HG03097 (cell line): ENCODE data around the gene PTK6.
"Not testable (repeated sequence)": the region's sequence is repeated elsewhere in the genome, so short reads cannot be mapped to it uniquely, and the experiment has no call there.

Source experiments
- ATAC-seq: cut with Tn5 transposase; IDR thresholded peaks from one replicate; pipeline ENCODE4 v1.9.1; 2021; ENCODE audit not compliant: unreplicated experiment, low FRiP score

The PTK6 gene

DNA sequence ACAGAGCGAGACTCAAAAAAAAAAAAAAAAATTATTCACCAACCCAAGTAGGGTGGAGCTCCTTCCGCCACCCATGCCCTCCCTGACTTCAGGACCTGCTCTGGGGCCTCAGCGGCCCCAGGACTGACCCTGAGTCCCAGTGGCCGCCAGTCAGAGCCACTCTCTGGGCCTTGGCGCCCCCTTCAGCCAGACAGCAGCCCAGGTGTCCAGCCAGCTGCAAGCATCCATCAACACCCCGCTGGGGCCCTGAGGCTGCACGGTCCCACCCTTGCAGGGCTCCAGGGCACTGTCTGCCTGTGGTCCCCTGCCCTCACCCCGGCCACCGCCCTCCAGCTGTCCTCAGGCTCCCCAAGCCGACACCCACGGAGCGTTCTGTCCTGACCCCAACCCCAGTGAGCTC, 53.3 kb downstream of the PTK6 start:
- ATAC-seq, result no peak

- ATAC-seq, result no peak
These were observed 55.1 kb downstream of the PTK6 start for GRCh38 chr20:63482021-63482587.

- no peak for ATAC-seq
These were observed 55.7 kb downstream of the PTK6 start for GRCh38 chr20:63481503-63481902.

DNA sequence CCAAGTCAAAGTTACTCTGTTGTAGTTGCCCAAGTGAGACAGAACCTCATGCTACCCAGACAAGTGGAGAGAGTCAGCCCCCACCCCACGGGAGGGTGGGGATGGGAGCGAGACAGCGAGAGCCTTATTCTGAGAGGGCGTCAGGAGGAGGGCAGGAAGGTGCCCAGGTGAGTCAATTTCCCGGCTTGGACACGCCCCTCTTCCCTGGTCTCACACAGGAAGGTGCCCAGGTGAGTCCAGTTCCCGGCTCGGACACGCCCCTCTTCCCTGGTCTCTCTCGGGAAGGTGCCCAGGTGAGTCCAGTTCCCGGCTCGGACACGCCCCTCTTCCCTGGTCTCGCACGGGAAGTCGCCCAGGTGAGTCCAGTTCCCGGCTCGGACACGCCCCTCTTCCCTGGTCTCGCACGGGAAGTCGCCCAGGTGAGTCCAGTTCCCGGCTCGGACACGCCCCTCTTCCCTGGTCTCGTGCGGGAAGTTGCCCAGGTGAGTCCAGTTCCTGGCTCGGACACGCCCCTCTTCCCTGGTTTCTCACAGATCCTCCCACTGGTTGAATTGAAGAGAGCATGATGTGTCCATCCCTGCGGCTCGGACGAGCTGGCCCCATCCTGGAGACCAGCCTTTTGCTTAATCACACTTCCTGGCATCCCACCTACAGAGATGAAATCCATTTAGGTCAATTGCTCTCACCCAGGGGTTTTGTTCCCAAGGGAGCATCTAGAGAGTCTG, 57.3 kb downstream of the PTK6 start:
- not testable (repeated sequence) for ATAC-seq

DNA sequence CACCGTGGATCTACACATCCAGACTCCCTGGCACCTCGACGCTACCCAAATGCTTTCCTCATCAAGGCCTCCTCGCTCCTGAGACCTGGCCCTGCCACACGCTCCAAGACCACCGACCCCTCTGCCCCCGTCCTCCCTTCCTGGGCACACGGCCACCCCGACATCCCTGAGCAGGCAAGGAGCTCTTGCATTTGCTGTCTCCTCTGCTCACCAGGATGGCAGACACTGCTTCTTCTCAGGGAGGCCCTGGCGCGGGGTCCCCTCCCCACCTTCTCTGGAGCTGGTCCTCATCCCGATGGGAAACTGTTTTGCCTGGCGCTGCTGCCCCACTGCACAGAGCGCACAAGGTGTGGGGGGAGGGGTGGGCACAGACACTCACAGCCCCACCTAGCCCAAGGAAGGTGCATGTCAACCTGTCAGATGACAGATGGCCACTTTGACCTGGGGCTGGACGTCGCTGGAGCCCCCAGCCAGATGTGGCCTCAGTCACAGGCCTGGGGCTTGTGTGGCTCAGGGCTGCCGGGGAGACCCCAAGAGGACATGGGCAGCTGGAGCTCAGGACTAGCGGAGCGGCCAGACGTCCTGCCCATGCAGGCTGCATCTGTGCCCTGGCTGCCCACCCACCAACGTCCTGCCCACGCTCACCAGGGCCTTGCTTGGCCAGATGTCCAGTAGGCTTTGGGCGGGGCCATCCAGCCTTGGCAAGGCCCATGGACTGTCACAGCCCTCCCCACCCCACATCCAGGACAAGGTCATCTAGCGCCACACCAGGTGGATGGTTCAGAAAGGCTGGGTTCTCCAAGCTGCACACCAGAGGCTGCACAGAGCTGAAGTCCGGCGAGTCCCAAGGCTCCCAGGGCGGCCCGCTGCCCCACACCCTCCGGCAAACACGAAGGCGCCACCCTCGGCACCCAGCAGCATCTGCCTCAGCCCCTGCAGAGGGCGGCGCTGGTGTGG, 58.6 kb downstream of the PTK6 start:
- ATAC-seq, result no peak
